Bronchial epithelial cell (primary cell): ENCODE measurements around the gene XIRP2. TPM values are rescaled to one million over a fixed set of nuclear protein-coding genes. Genes with fewer than 3 reads are reported as not detected.

Experiments
- DNase-seq: peaks from one replicate; pipeline ENCODE4 v3.0.0-alpha.2; 2010; ENCODE audit warnings: low read depth
- FAIRE-seq: peaks from 2 replicates; lab custom pipeline; 2011; peaks lifted over from hg19 to GRCh38; lab: Jason Lieb, UNC
- H3K27me3 ChIP-seq: 2 replicates; pipeline ENCODE4 v1.5.1; 2011; ENCODE audit warnings: low read length; ENCODE audit not compliant: control insufficient read depth, insufficient read depth
- H3K36me3 ChIP-seq: 2 replicates; pipeline ENCODE4 v1.5.1; 2011; ENCODE audit warnings: low read length; ENCODE audit not compliant: control insufficient read depth, insufficient read depth
- H3K4me3 ChIP-seq: 2 replicates; pipeline ENCODE4 v1.5.1; 2011; ENCODE audit warnings: mild to moderate bottlenecking, low read depth, low read length, control low read depth
- CTCF ChIP-seq: IDR thresholded peaks from 2 replicates; pipeline ENCODE4 v1.5.1; 2011; ENCODE audit warnings: mild to moderate bottlenecking, moderate library complexity, low read length, control low read depth, inconsistent platforms; ENCODE audit not compliant: insufficient read depth, severe bottlenecking
- total RNA-seq: library from RNA; depleted of rRNA; stranded (reverse); fragments of >200 nt; gene quantifications from 2 replicates; pipeline ENCODE4 v1.2.1, GENCODE V29; 2014

The XIRP2 gene
- total RNA-seq, 1 donor from 2014 or later, result not detected

- Histone ChIP-seq H3K4me3 (no peak overlapping the region), H3K27me3 (no peaks in the 10 kb centered on the region), H3K36me3 (no peaks in the 10 kb centered on the region)
- no peak for TF ChIP-seq CTCF
- no peak for FAIRE-seq
- DNase-seq, result peak; percentile 82
Observed at GRCh38 chr2:167114018-167114417, 225.7 kb downstream of the XIRP2 start.

- DNase-seq (no peak), FAIRE-seq (no peak)
- no peaks in the 10 kb centered on the region for H3K27me3 ChIP-seq
- TF ChIP-seq CTCF, result no peak
- H3K36me3 ChIP-seq, result no peaks in the 10 kb centered on the region
- H3K4me3 ChIP-seq, result no peak overlapping the region
Observed at GRCh38 chr2:167115541-167115940, 227.3 kb downstream of the XIRP2 start.

- Histone ChIP-seq H3K27me3 (no peaks in the 10 kb centered on the region), H3K36me3 (no peaks in the 10 kb centered on the region), H3K4me3 (no peak overlapping the region)
- FAIRE-seq (no peak), DNase-seq (no peak)
- no peak for TF ChIP-seq CTCF
Observed at GRCh38 chr2:167122389-167122788, 234.1 kb downstream of the XIRP2 start.

- no peak for DNase-seq
- Histone ChIP-seq H3K4me3 (no peak overlapping the region), H3K27me3 (no peaks in the 10 kb centered on the region), H3K36me3 (no peaks in the 10 kb centered on the region)
- TF ChIP-seq CTCF, result no peak
- FAIRE-seq, result no peak
Observed at GRCh38 chr2:167126165-167126564, 237.9 kb downstream of the XIRP2 start.

DNA sequence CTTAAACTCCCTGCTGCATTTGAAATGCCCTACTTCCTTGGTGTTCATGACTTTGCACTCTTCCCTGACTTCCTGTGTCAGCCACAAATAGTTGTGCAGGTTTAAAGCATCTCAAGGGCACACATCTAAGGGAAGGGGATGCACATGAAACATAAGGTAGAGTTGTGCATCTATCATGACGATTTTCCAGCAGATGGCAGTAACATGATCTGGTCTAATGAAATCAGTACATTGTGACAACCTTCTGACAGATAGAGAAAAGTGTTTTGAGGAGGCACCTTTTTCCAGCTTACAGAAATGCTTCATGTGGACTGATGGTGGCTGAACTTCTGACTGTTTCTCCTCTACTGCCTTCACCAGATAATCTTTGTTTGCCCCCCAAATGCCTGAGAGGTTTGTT is 238.9 kb downstream of the XIRP2 start:
- DNase-seq (peak; percentile 53), FAIRE-seq (no peak)
- no peaks in the 10 kb centered on the region for H3K27me3 ChIP-seq
- TF ChIP-seq CTCF, result peak; percentile 43
- no peak overlapping the region for H3K4me3 ChIP-seq
- no peaks in the 10 kb centered on the region for H3K36me3 ChIP-seq

- FAIRE-seq, result no peak
- Histone ChIP-seq H3K36me3 (no peaks in the 10 kb centered on the region), H3K4me3 (no peak overlapping the region), H3K27me3 (no peaks in the 10 kb centered on the region)
- no peak for DNase-seq
- TF ChIP-seq CTCF, result no peak
Observed at GRCh38 chr2:167128130-167128529, 239.8 kb downstream of the XIRP2 start.
